Jurkat, Clone E6-1 (cell line): ENCODE data around the gene VEGFB.

Experiments used
- DNase-seq: peaks from one replicate; pipeline ENCODE4 v3.0.0-alpha.2; 2011; ENCODE audit warnings: low read depth, low spot score
- H3K4me3 ChIP-seq: 2 replicates; pipeline ENCODE4 v1.5.1; 2011; ENCODE audit warnings: mild to moderate bottlenecking, low read length, control low read depth, moderate library complexity

Gene VEGFB

GRCh38 chr11:64209563-64209843 lies 24.9 kb upstream of the VEGFB start:
- DNase-seq, result no peak
- no peak overlapping the region for H3K4me3 ChIP-seq

DNA sequence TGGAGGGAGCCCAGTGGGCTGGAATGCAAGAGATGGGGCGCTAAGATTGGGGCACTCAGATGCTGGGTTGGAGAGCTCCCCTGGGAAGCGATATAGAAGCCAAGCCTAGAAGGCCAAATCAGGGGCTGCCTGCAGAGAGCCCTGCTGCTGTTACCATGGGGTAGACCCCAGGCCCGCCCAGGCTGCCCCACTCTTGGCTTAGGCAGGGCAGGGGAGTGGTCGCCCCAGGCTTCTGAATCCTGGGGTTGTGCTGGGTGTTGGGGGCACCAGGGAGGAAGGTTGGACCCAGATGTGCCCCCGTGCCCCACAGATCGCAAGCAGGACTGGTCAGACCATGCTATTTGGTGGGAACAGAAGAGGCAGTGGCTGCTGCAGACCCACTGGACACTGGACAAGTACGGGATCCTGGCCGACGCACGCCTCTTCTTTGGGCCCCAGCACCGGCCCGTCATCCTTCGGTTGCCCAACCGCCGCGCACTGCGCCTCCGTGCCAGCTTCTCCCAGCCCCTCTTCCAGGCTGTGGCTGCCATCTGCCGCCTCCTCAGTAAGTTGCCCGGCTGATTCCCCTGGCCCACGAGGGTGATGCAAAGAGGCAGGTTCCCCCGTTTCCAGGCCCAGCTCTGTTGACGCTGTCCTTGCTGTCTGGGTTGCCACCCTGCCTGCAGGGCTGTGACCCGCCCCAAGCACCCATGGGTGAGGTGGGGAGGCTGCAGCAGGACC lies 23.9 kb upstream of the VEGFB start:
- no peak for DNase-seq
- H3K4me3 ChIP-seq, result no peak overlapping the region

DNA sequence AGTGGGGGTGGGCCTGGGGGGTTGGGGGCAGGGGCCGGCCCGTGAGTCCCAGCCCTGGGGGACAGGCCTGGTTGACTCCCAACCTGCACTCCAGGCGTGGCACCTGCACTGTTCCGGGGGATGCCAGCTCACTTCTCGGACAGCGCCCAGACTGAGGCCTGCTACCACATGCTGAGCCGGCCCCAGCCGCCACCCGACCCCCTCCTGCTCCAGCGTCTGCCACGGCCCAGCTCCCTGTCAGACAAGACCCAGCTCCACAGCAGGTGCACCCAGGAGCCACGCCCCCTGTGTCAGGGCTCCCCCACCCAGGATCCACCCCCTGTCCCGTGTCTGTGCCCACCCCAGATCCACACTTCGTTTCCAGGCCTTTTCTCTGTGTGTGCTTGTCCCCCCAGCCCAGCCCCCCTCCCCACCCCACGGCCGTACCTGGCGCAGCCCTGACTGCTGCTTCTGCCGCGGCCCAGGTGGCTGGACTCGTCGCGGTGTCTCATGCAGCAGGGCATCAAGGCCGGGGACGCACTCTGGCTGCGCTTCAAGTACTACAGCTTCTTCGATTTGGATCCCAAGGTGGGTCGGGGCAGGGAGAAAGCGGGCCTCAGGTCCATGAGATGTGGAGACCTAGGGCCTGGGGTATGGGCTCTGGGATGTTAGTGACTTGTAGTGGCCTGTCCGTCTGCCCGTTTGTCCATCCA lies 23.1 kb upstream of the VEGFB start:
- no peak overlapping the region for H3K4me3 ChIP-seq
- no peak for DNase-seq

DNA sequence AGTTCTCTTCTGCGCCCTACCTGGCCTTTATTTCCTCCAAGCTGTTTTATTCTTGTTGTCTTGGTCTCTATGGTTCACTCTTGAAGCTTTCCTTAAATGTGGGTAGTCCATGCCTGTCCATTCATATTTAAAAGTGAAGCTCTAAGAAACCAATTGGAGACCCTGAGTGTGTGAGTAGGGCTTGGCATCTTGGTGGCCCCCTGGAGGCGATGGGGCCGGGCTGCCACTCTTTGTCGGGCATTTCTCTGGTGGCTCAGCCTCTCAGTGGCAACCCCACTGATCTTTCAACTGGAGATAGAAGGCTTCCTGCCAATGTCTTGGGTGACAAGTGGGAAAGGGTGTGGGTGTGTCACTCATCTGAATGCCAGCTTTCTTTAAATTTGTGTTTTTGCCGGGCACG lies 17.5 kb upstream of the VEGFB start:
- H3K4me3 ChIP-seq, result no peak overlapping the region
- DNase-seq, result no peak

- H3K4me3 ChIP-seq, result no peak overlapping the region
- no peak for DNase-seq
Measured at GRCh38 chr11:64218628-64219353, 15.6 kb upstream of the VEGFB start.

DNA sequence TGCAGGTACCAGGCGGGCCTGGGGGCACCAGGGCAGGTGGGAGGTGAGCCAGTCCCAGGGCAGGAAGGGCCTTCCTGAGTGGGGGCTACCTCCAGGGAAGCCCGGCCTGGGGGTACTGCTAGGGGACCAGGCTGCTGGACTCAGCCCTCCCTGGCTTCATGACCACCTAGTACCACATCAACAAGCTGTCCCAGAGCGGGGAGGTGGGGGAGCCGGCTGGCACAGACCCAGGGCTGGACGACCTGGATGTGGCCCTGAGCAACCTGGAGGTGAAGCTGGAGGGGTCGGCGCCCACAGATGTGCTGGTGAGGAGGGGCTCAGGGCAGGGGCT lies 15.1 kb upstream of the VEGFB start:
- DNase-seq, result no peak
- H3K4me3 ChIP-seq, result no peak overlapping the region

- H3K4me3 ChIP-seq, result no peak overlapping the region
- no peak for DNase-seq
Measured at GRCh38 chr11:64219755-64220154, 14.6 kb upstream of the VEGFB start.

- H3K4me3 ChIP-seq, result no peak overlapping the region
- no peak for DNase-seq
Measured at GRCh38 chr11:64220271-64220670, 14.1 kb upstream of the VEGFB start.

DNA sequence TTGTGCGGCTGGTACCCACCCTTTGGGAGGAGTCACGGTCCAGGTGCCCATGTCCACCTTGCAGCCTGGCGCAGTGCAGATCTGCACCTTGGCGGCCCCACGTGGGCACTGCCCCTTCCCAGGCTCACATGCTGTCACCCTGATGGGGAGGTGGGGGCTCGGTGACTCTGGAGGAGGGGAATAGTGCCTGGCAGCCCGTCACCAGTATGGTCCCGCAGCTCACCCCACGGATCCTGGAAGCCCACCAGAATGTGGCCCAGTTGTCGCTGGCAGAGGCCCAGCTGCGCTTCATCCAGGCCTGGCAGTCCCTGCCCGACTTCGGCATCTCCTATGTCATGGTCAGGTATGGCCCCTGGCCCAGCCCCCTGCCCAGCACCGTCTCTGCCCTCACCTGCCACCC lies 13.6 kb upstream of the VEGFB start:
- no peak overlapping the region for H3K4me3 ChIP-seq
- no peak for DNase-seq

- H3K4me3 ChIP-seq, result no peak overlapping the region
- DNase-seq, result no peak
Measured at GRCh38 chr11:64222651-64223000, 11.8 kb upstream of the VEGFB start.

- H3K4me3 ChIP-seq, result no peak overlapping the region
- DNase-seq, result no peak
Measured at GRCh38 chr11:64223001-64223651, 11.3 kb upstream of the VEGFB start.

GRCh38 chr11:64224151-64224890 lies 10.1 kb upstream of the VEGFB start:
- H3K4me3 ChIP-seq, result no peak overlapping the region
- no peak for DNase-seq

GRCh38 chr11:64224891-64225607 lies 9.3 kb upstream of the VEGFB start:
- DNase-seq, result no peak
- peak overlapping the region; percentile 91 for H3K4me3 ChIP-seq

DNA sequence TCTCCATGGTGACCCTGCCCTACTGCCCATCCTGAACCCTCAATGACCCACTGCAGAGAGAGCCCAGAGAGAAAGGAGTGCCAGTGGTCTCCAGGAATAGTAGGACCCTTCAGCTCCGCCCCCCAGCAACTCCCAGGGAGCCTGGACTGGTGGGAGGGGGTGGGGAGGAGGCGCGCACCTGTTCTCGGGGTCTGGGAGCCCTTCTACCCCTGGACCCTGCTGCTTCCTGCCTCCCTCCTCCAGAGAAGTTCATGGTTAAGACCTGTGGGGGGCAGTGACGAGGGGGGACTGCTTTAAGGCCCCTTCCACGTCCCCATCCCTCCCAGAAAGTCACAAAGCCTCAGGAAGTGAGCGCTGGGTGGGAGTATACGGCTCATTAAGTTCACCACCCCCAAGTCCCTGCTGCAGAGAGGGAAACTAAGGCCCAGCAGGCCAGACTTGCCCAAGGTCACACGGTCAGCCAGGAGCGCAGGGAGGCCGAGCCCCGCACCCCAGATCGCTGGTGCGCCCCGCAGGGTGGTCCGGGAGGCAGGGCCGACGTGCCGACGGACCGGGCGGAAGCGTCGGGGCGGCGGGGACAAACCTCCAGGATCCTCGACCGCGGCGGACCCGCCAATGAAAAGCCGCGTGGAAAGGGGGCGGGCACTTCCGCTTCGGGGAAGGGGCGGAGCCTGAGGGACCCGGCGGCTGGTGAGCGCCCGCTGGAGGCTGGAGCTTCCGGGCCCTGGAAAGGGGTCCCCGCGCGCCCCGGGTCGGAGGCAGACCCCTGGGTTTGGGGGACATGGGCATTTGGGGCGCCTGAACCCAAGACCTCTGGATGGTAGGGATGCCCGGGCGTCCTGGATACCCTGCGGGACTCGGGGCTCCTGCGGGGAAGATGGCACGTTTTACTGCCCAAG lies 8.5 kb upstream of the VEGFB start, which contains the start of the genes NUDT22 and TRPT1:
NUDT22 (plus strand) TSS at position 667 of the 899 bp plus-strand sequence. CDS start 379 bp downstream, outside the sequence.
TRPT1 (minus strand) TSS at position 579 of the 899 bp plus-strand sequence; CDS start at position 253, 326 bp downstream.
- peak; percentile 78 for DNase-seq
- peak within 1 kb of the TSS; percentile 91 for H3K4me3 ChIP-seq

GRCh38 chr11:64226507-64227051 lies 7.8 kb upstream of the VEGFB start:
- peak; percentile 57 for DNase-seq
- H3K4me3 ChIP-seq, result peak overlapping the region; percentile 91

DNA sequence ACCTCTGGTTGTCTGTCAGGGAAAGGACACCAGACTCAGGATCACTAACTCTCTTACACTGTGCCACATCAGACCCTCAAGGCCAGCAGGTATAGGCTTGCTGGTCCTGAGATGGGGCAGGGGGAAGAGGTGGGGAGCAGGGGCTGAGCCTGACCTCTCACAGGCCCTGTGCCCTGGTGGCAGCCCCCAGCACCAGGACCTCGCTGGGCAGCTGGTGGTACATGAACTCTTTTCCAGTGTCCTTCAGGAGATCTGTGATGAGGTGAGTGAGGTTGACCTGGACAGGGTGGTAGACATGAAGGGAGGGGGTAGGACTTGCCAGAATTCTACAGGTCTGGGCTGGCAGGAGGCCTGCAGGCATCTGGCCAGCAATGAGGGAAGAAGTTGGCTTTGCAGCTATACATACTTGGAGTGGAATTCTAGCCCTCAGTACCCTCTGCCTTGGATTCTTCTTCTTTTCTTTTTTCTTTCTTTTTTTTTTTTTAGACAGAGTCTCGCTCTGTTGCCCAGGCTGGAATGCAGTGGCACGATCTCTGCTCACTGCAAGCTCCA lies 6.9 kb upstream of the VEGFB start:
- DNase-seq, result no peak
- H3K4me3 ChIP-seq, result peak overlapping the region; percentile 91

- no peak for DNase-seq
- no peak overlapping the region for H3K4me3 ChIP-seq
Measured at GRCh38 chr11:64229090-64229743, 5.2 kb upstream of the VEGFB start.
